Natural killer cell (primary cell): ENCODE measurements around the gene CDK5R2. TPM values are rescaled to one million over a fixed set of nuclear protein-coding genes. Genes with fewer than 3 reads are reported as not detected.

ENCODE experiments used
- ATAC-seq, 3 donors: fragments of 150-1000 bp in 2 of 3; fragments of 200-7000 bp in 1 of 3; cut with Tn5 transposase; 1 replicate in 1 of 3; 2 replicates in 2 of 3; pipeline ENCODE4 v1.10.0; 2021; ENCODE audit warnings: mild to moderate bottlenecking in 2 of 3, moderate library complexity in 2 of 3
- DNase-seq, 2 donors: peaks; one replicate each; pipeline versions ENCODE4 v3.0.0 to v3.0.0-alpha.2; 2013 to 2021; ENCODE audit warnings: mixed read lengths in 1 of 2
- H3K27ac ChIP-seq: one replicate; pipeline ENCODE4 v1.5.1; 2013; ENCODE audit warnings: mild to moderate bottlenecking, low read length
- H3K27me3 ChIP-seq: one replicate; pipeline ENCODE4 v1.6.1; 2013; ENCODE audit warnings: low read length; ENCODE audit not compliant: control insufficient read depth, insufficient read depth
- H3K36me3 ChIP-seq: one replicate; pipeline ENCODE4 v1.6.1; 2013; ENCODE audit warnings: low read length; ENCODE audit not compliant: control insufficient read depth, insufficient read depth
- H3K4me1 ChIP-seq: one replicate; pipeline ENCODE4 v1.6.1; 2013; ENCODE audit warnings: low read length; ENCODE audit not compliant: control insufficient read depth, insufficient read depth
- H3K4me3 ChIP-seq: one replicate; pipeline ENCODE4 v1.5.1; 2013; ENCODE audit warnings: low read length
- H3K9me3 ChIP-seq: one replicate; pipeline ENCODE4 v1.6.1; 2013; ENCODE audit warnings: low read length; ENCODE audit not compliant: control insufficient read depth, insufficient read depth
- H3K27ac Mint-ChIP-seq, 2 donors: one replicate each; pipeline ENCODE4 v1.8.0; 2022; ENCODE audit warnings: mild to moderate bottlenecking in 2 of 2, mixed read lengths in 2 of 2, moderate library complexity in 1 of 2
- H3K27me3 Mint-ChIP-seq, 2 donors: one replicate each; pipeline ENCODE4 v1.8.0; 2022; ENCODE audit warnings: low read depth in 2 of 2, mixed read lengths in 2 of 2
- H3K36me3 Mint-ChIP-seq: one replicate; pipeline ENCODE4 v1.8.0; 2022; ENCODE audit warnings: mixed read lengths
- H3K4me1 Mint-ChIP-seq, 2 donors: one replicate each; pipeline ENCODE4 v1.8.0; 2022; ENCODE audit warnings: mixed read lengths in 2 of 2
- H3K4me3 Mint-ChIP-seq: one replicate; pipeline ENCODE4 v1.8.0; 2022; ENCODE audit warnings: mild to moderate bottlenecking, moderate library complexity, mixed read lengths
- H3K9me3 Mint-ChIP-seq, 2 donors: one replicate each; pipeline ENCODE4 v1.8.0; 2022; ENCODE audit warnings: mixed read lengths in 2 of 2
- CTCF ChIP-seq: fragments of 200-600 bp; IDR thresholded peaks from one replicate; pipeline ENCODE4 v1.8.0; 2022; ENCODE audit warnings: antibody characterized with exemption
- WGBS: methylation state at CpG from one replicate; pipeline ENCODE4 v1.1.7; 2013; ENCODE audit warnings: missing lambda C conversion rate; ENCODE audit not compliant: insufficient coverage; 5-methylcytosine and 5-hydroxymethylcytosine counted together
- intact Hi-C: fragments of 100-400 bp; cut with micrococcal nuclease; formaldehyde crosslinking; loops from one replicate; pipeline ENCODE4 v1.14.2; 2022
- total RNA-seq, 4 donors: library from RNA; stranded (reverse); fragments of 120-200 nt in 1 of 4; gene quantifications; one replicate each; pipeline versions ENCODE4 v1.2.3 to v1.2.4, GENCODE V29; 2013 to 2022

Gene CDK5R2
- total RNA-seq, 3 donors from 2014 or later (not counting 1 experiment from before 2014, with no cell fraction given): not detected

- no peak for ATAC-seq
- Histone ChIP-seq H3K4me3 (no peak overlapping the region), H3K27ac (no peak overlapping the region), H3K27me3 (peaks cover 46% of the 10 kb centered on the region), H3K36me3 (no peaks in the 10 kb centered on the region), H3K9me3 (no peaks in the 10 kb centered on the region), H3K4me1 (peaks cover 26% of the 10 kb centered on the region)
- intact Hi-C loops: no loop called here
- Mint-ChIP-seq H3K9me3 (no peaks in the 10 kb centered on the region), H3K27me3 (peaks cover 54 to 59% of the 10 kb centered on the region in 2 donors), H3K4me1 (peaks cover 7 to 24% of the 10 kb centered on the region in 2 donors), H3K27ac (no peak overlapping the region), H3K36me3 (no peaks in the 10 kb centered on the region), H3K4me3 (peak overlapping the region; percentile 76)
- WGBS: 6% methylated on average over 26 of the region's 26 CpGs
- TF ChIP-seq CTCF: no peak
- DNase-seq: no peak
These were observed 21.4 kb downstream of the CDK5R2 start for GRCh38 chr2:218980735-218981389.

GRCh38 chr2:218981390-218981880, 22.0 kb downstream of the CDK5R2 start:
- Histone ChIP-seq H3K36me3 (no peaks in the 10 kb centered on the region), H3K27ac (no peak overlapping the region), H3K9me3 (no peaks in the 10 kb centered on the region), H3K27me3 (peaks cover 47% of the 10 kb centered on the region), H3K4me1 (peaks cover 26% of the 10 kb centered on the region), H3K4me3 (no peak overlapping the region)
- H3K27me3 Mint-ChIP-seq: peaks cover 57 to 60% of the 10 kb centered on the region in 2 donors
- 3% methylated on average over 46 of the region's 46 CpGs for WGBS
- H3K4me1 Mint-ChIP-seq: peaks cover 7 to 24% of the 10 kb centered on the region in 2 donors
- no peak for TF ChIP-seq CTCF
- H3K4me3 Mint-ChIP-seq: peak overlapping the region; percentile 76
- H3K36me3 Mint-ChIP-seq: no peaks in the 10 kb centered on the region
- intact Hi-C loops: no loop called here
- DNase-seq (no peak), ATAC-seq (peak in 1 of 3 donors; percentile 3)
- no peaks in the 10 kb centered on the region for H3K9me3 Mint-ChIP-seq
- no peak overlapping the region for H3K27ac Mint-ChIP-seq

GRCh38 chr2:218981881-218982585, 22.6 kb downstream of the CDK5R2 start:
- intact Hi-C loops: no loop called here
- 2% methylated on average over 69 of the region's 69 CpGs for WGBS
- Histone ChIP-seq H3K27me3 (peaks cover 47% of the 10 kb centered on the region), H3K4me1 (peaks cover 26% of the 10 kb centered on the region), H3K27ac (no peak overlapping the region), H3K4me3 (no peak overlapping the region), H3K36me3 (no peaks in the 10 kb centered on the region), H3K9me3 (no peaks in the 10 kb centered on the region)
- H3K4me1 Mint-ChIP-seq: peaks cover 7 to 24% of the 10 kb centered on the region in 2 donors
- no peak overlapping the region for H3K4me3 Mint-ChIP-seq
- no peak overlapping the region for H3K27ac Mint-ChIP-seq
- ATAC-seq (peak in 1 of 3 donors; percentile 28), DNase-seq (peak in 1 of 2 donors; percentile 65)
- no peaks in the 10 kb centered on the region for H3K9me3 Mint-ChIP-seq
- peaks cover 56 to 60% of the 10 kb centered on the region in 2 donors for H3K27me3 Mint-ChIP-seq
- no peak for TF ChIP-seq CTCF
- H3K36me3 Mint-ChIP-seq: no peaks in the 10 kb centered on the region
